Gastroesophageal sphincter (tissue), 4 donors: ENCODE measurements around the gene NXPE2. TPM values are rescaled to one million over a fixed set of nuclear protein-coding genes. Genes with fewer than 3 reads are reported as not detected.

Experiments
- ATAC-seq: fragments of 150-250 bp; one replicate; pipeline ENCODE4 v1.9.1; 2016; ENCODE audit warnings: mild to moderate bottlenecking, moderate library complexity
- H3K27ac ChIP-seq, 4 donors: fragments of 200-600 bp; sonication (generic) in 3 of 4; 1 replicate in 3 of 4; 2 replicates in 1 of 4; pipeline ENCODE4 v1.5.1; 2016 to 2019
- H3K27me3 ChIP-seq: fragments of 200-600 bp; sonication (generic); one replicate; pipeline ENCODE4 v1.5.1; 2019
- H3K36me3 ChIP-seq, 2 donors: fragments of 200-600 bp; sonication (generic); one replicate each; pipeline ENCODE4 v1.5.1; 2019; ENCODE audit warnings: control low read depth in 1 of 2
- H3K4me1 ChIP-seq, 3 donors: fragments of 200-600 bp; sonication (generic); 1 replicate in 2 of 3; 2 replicates in 1 of 3; pipeline ENCODE4 v1.5.1; 2016 to 2019; ENCODE audit warnings: control low read depth in 2 of 3
- H3K4me3 ChIP-seq, 2 donors: fragments of 200-600 bp; sonication (generic); one replicate each; pipeline ENCODE4 v1.5.1; 2019; ENCODE audit warnings: mild to moderate bottlenecking in 1 of 2, moderate library complexity in 1 of 2
- H3K9me3 ChIP-seq, 3 donors: fragments of 200-600 bp; sonication (generic); one replicate each; pipeline ENCODE4 v1.5.1; 2017 to 2019; ENCODE audit warnings: control low read depth in 2 of 3
- EP300 ChIP-seq: sonication (generic); formaldehyde crosslinking; IDR thresholded peaks from one replicate; pipeline ENCODE4 v1.6.1; 2017; ENCODE audit warnings: antibody characterized with exemption, mild to moderate bottlenecking
- POLR2A ChIP-seq, 2 donors: fragments of 450-650 bp; IDR thresholded peaks; one replicate each; pipeline ENCODE4 v1.6.1; 2017; ENCODE audit warnings: antibody characterized with exemption in 2 of 2, mild to moderate bottlenecking in 2 of 2, moderate library complexity in 1 of 2
- POLR2AphosphoS5 ChIP-seq: sonication (generic); formaldehyde crosslinking; IDR thresholded peaks from one replicate; pipeline ENCODE4 v1.6.1; 2017; ENCODE audit warnings: antibody characterized with exemption
- WGBS, 2 donors: methylation state at CpG; one replicate each; pipeline ENCODE4 v1.1.5; 2018; ENCODE audit warnings: low coverage in 1 of 2; 5-methylcytosine and 5-hydroxymethylcytosine counted together
- total RNA-seq, 4 donors: library from RNA; depleted of rRNA; stranded (reverse); fragments of >200 nt; gene quantifications; one replicate each; pipeline ENCODE4 v1.1.0, GENCODE V29; 2016
- TF ChIP-seq, protein P1 (sequence below), 4 experiments: fragments of 200-600 bp in 2 of 4; fragments of 450-650 bp in 2 of 4; sonication (generic) in 1 of 4; IDR thresholded peaks; one replicate each; pipeline ENCODE4 v1.5.1; 2017 to 2019; ENCODE audit warnings: antibody characterized with exemption in 4 of 4, mild to moderate bottlenecking in 2 of 4, moderate library complexity in 2 of 4

Gene NXPE2
- total RNA-seq, 4 donors from 2014 or later, result 0.13 to 1.8 (median 0.25) TPM

DNA sequence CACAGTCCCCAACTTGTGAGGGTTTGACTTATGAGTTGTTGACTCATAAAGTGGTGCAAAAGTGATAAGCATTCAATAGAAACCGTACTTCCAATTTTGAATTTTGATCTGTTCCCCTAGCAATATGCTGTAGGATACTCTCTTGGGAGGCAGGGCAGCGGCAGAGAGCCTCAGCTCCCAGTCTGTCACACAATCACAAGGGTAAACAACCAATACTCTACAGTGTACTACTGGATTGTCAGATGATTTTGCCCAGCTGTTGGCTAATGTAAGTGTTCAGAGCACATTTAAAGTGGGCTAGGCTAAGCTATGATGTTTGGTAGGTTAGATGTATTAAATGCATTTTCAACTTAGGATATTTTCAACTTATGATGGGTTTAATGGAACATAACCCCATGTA, 13.7 kb upstream of the NXPE2 start:
- TF ChIP-seq POLR2A (IDR thresholded peaks at IDR 0.05) (no peak), POLR2AphosphoS5 (no peak), EP300 (no peak)
- TF ChIP-seq, protein P1, sequence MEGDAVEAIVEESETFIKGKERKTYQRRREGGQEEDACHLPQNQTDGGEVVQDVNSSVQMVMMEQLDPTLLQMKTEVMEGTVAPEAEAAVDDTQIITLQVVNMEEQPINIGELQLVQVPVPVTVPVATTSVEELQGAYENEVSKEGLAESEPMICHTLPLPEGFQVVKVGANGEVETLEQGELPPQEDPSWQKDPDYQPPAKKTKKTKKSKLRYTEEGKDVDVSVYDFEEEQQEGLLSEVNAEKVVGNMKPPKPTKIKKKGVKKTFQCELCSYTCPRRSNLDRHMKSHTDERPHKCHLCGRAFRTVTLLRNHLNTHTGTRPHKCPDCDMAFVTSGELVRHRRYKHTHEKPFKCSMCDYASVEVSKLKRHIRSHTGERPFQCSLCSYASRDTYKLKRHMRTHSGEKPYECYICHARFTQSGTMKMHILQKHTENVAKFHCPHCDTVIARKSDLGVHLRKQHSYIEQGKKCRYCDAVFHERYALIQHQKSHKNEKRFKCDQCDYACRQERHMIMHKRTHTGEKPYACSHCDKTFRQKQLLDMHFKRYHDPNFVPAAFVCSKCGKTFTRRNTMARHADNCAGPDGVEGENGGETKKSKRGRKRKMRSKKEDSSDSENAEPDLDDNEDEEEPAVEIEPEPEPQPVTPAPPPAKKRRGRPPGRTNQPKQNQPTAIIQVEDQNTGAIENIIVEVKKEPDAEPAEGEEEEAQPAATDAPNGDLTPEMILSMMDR (IDR thresholded peaks at IDR 0.05), result no peak
- Histone ChIP-seq H3K4me1 (no peaks in the 10 kb centered on the region), H3K9me3 (peaks cover 0 to 5% (median 0%) of the 10 kb centered on the region in 3 donors), H3K4me3 (no peak overlapping the region), H3K27me3 (no peaks in the 10 kb centered on the region), H3K36me3 (no peaks in the 10 kb centered on the region), H3K27ac (no peak overlapping the region)
- 33 to 69% methylated on average over 1 to 2 of the region's 2 CpGs for WGBS, 2 donors
- no peak for ATAC-seq

DNA sequence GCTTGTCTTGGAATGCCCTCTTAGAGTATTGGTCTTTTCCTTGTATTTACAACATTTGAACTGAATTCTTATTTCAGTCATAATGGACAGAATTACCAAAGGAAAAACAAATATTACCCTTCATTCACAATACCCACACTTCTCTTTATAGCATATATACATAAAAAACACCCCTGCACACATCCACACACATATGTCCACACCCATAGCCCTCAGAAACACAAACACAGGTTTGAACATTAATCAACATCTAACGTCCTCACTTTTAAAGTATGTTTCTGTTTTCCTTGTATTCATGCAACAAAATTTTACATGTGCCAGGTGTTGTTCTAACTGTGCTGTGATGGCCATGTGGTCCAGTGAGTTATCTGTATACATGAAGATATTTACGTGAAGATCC, 11.6 kb upstream of the NXPE2 start:
- 53 to 64% methylated on average over 2 of the region's 2 CpGs for WGBS, 2 donors

DNA sequence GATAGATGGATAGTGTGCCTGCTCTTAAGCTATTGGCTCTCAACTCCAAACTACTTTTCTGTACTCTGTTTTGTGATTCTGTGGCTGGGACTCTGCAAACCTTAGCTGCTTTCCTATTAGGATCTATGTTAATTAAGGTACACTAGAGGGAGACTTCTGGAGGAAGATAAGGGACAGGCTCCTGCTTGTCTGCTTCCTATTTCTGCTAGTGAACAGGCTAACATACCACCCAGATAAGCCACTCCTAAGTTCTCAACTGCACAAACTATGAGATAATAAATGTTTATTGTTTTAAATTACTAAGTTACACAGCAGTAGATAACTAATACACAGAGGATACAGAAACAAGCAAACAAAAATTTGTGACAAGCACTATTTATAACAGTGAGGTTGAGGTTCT, 10.2 kb upstream of the NXPE2 start:
- H3K9me3 ChIP-seq, result peaks cover 0 to 14% (median 0%) of the 10 kb centered on the region in 3 donors
- H3K4me3 ChIP-seq, result no peak overlapping the region
- TF ChIP-seq POLR2AphosphoS5 (no peak), EP300 (no peak), POLR2A (IDR thresholded peaks at IDR 0.05) (no peak)
- TF ChIP-seq, protein P1 (IDR thresholded peaks at IDR 0.05), result no peak
- H3K27ac ChIP-seq, result no peak overlapping the region
- H3K4me1 ChIP-seq, result no peaks in the 10 kb centered on the region
- no peaks in the 10 kb centered on the region for H3K27me3 ChIP-seq
- ATAC-seq, result no peak
- H3K36me3 ChIP-seq, result no peaks in the 10 kb centered on the region

More for the DNA sequence above, 11.6 kb upstream of the NXPE2 start:
- Histone ChIP-seq H3K4me1 (no peaks in the 10 kb centered on the region), H3K27ac (no peak overlapping the region), H3K36me3 (no peaks in the 10 kb centered on the region), H3K4me3 (no peak overlapping the region), H3K9me3 (peaks cover 0 to 14% (median 0%) of the 10 kb centered on the region in 3 donors), H3K27me3 (no peaks in the 10 kb centered on the region)
- ATAC-seq, result no peak
- no peak for TF ChIP-seq POLR2A (IDR thresholded peaks at IDR 0.05)
- TF ChIP-seq, protein P1 (IDR thresholded peaks at IDR 0.05), result no peak
- no peak for TF ChIP-seq EP300
- TF ChIP-seq POLR2AphosphoS5, result no peak

- no peaks in the 10 kb centered on the region for H3K4me1 ChIP-seq
- H3K9me3 ChIP-seq, result peaks cover 0 to 14% (median 0%) of the 10 kb centered on the region in 3 donors
- no peak for ATAC-seq
- no peaks in the 10 kb centered on the region for H3K27me3 ChIP-seq
- H3K4me3 ChIP-seq, result no peak overlapping the region
- no peaks in the 10 kb centered on the region for H3K36me3 ChIP-seq
- TF ChIP-seq POLR2AphosphoS5 (no peak), EP300 (no peak), POLR2A (IDR thresholded peaks at IDR 0.05) (no peak)
- TF ChIP-seq, protein P1 (IDR thresholded peaks at IDR 0.05), result no peak
- no peak overlapping the region for H3K27ac ChIP-seq
Observed at GRCh38 chr11:114673661-114674060, 4.7 kb upstream of the NXPE2 start.

- no peaks in the 10 kb centered on the region for H3K27me3 ChIP-seq
- no peak for ATAC-seq
- H3K9me3 ChIP-seq, result no peaks in the 10 kb centered on the region
- no peak overlapping the region for H3K27ac ChIP-seq
- no peak overlapping the region for H3K4me3 ChIP-seq
- TF ChIP-seq, protein P1 (IDR thresholded peaks at IDR 0.05), result no peak
- TF ChIP-seq EP300, result no peak
- TF ChIP-seq POLR2A (IDR thresholded peaks at IDR 0.05), result no peak
- no peak for TF ChIP-seq POLR2AphosphoS5
- WGBS, 2 donors, result 73 to 78% methylated on average over 4 of the region's 4 CpGs
- no peaks in the 10 kb centered on the region for H3K36me3 ChIP-seq
- H3K4me1 ChIP-seq, result no peaks in the 10 kb centered on the region
Observed at GRCh38 chr11:114679505-114679904, 1.2 kb downstream of the NXPE2 start.
